B cell (primary cell): ENCODE measurements around the gene MBNL1. TPM values are rescaled to one million over a fixed set of nuclear protein-coding genes. Genes with fewer than 3 reads are reported as not detected.

ENCODE experiments used
- ATAC-seq: fragments of 200-7000 bp; cut with Tn5 transposase; one replicate; pipeline ENCODE4 v1.10.0; 2021; ENCODE audit warnings: low read depth, mild to moderate bottlenecking, moderate number of reproducible peaks, moderate library complexity
- CTCF ChIA-PET: fragments of 350-600 bp; sonication (Branson Sonifier 250); formaldehyde crosslinking; loops from one replicate; lab custom pipeline; 2021; ENCODE audit warnings: antibody characterized with exemption, inconsistent platforms; lab: Charles Lee
- POLR2A ChIA-PET: fragments of 350-600 bp; sonication (Branson Sonifier 250); formaldehyde crosslinking; loops from one replicate; lab custom pipeline; 2021; ENCODE audit warnings: antibody characterized with exemption; lab: Charles Lee
- DNase-seq: peaks from one replicate; pipeline ENCODE4 v3.0.0; 2013
- H2AFZ ChIP-seq: 2 replicates; pipeline ENCODE4 v1.6.1; 2012; ENCODE audit warnings: mild to moderate bottlenecking, low read depth, low read length; ENCODE audit not compliant: insufficient read depth, poor library complexity, severe bottlenecking
- H3K27ac ChIP-seq, 2 donors: 1 replicate in 1 of 2; 2 replicates in 1 of 2; pipeline ENCODE4 v1.5.1; 2012 to 2013; ENCODE audit warnings: low read length in 2 of 2, mild to moderate bottlenecking in 2 of 2, moderate library complexity in 1 of 2
- H3K27me3 ChIP-seq, 4 experiments: fragments of 200-600 bp in 1 of 4; sonication (generic) in 1 of 4; replicated peaks in 1 of 4; 1 replicate in 2 of 4; 2 replicates in 2 of 4; pipeline versions ENCODE4 v1.6.1 to v1.7.0; 2013 to 2016; ENCODE audit warnings: low read length in 3 of 4, mild to moderate bottlenecking in 2 of 4, mixed read lengths in 1 of 4, moderate library complexity in 1 of 4; ENCODE audit not compliant: insufficient read depth in 4 of 4, control insufficient read depth in 3 of 4; ENCODE audit errors: control extremely low read depth in 1 of 4
- H3K36me3 ChIP-seq, 2 experiments: replicated peaks in 1 of 2; 1 replicate in 1 of 2; 2 replicates in 1 of 2; pipeline versions ENCODE4 v1.6.1 to v1.7.1; 2013; ENCODE audit warnings: low read length in 1 of 2; ENCODE audit not compliant: insufficient read depth in 2 of 2, control insufficient read depth in 1 of 2; ENCODE audit errors: control extremely low read depth in 1 of 2, extremely low read depth in 1 of 2
- H3K4me1 ChIP-seq, 2 donors: fragments of 200-600 bp in 1 of 2; sonication (generic) in 1 of 2; 1 replicate in 1 of 2; 2 replicates in 1 of 2; pipeline versions ENCODE4 v1.5.1 to v1.6.1; 2013 to 2017; ENCODE audit warnings: low read length in 2 of 2; ENCODE audit not compliant: control insufficient read depth in 2 of 2, insufficient read depth in 2 of 2
- H3K4me2 ChIP-seq: replicated peaks from 2 replicates; pipeline ENCODE3; 2012; ENCODE audit warnings: mild to moderate bottlenecking, low read depth, low read length; ENCODE audit not compliant: poor library complexity, severe bottlenecking
- H3K4me3 ChIP-seq, 5 experiments: fragments of 200-600 bp in 1 of 5; sonication (generic) in 1 of 5; 1 replicate in 3 of 5; 2 replicates in 2 of 5; pipeline versions ENCODE4 v1.5.1 to v1.7.0; 2011 to 2016; ENCODE audit warnings: low read length in 4 of 5, mild to moderate bottlenecking in 4 of 5, low read depth in 2 of 5, control low read depth in 1 of 5, moderate library complexity in 1 of 5; ENCODE audit not compliant: insufficient read depth in 1 of 5; ENCODE audit errors: control extremely low read depth in 1 of 5, extremely low read depth in 1 of 5
- H3K79me2 ChIP-seq: fragments of 200-600 bp; sonication (generic); one replicate; pipeline ENCODE4 v1.6.0; 2016; ENCODE audit warnings: low read length; ENCODE audit not compliant: control insufficient read depth, insufficient read depth
- H3K9ac ChIP-seq: fragments of 200-600 bp; sonication (generic); 2 replicates; pipeline ENCODE4 v1.6.1; 2017; ENCODE audit warnings: mild to moderate bottlenecking, low read length, moderate library complexity
- H3K9me3 ChIP-seq, 3 donors: one replicate each; pipeline versions ENCODE4 v1.6.1 to v1.7.1; 2013; ENCODE audit warnings: low read length in 2 of 3; ENCODE audit not compliant: control insufficient read depth in 2 of 3, insufficient read depth in 1 of 3; ENCODE audit errors: control extremely low read depth in 1 of 3
- H4K20me1 ChIP-seq: 2 replicates; pipeline ENCODE4 v1.6.0; 2012; ENCODE audit warnings: mild to moderate bottlenecking, low read length; ENCODE audit not compliant: insufficient read depth, control insufficient read depth, poor library complexity, severe bottlenecking
- H3K27ac Mint-ChIP-seq: one replicate; pipeline ENCODE4 v1.8.0; 2021; ENCODE audit warnings: mixed read lengths
- H3K27me3 Mint-ChIP-seq: one replicate; pipeline ENCODE4 v1.8.0; 2021; ENCODE audit warnings: mixed read lengths
- H3K4me1 Mint-ChIP-seq: one replicate; pipeline ENCODE4 v1.8.0; 2021; ENCODE audit warnings: mixed read lengths
- H3K4me3 Mint-ChIP-seq: one replicate; pipeline ENCODE4 v1.8.0; 2021; ENCODE audit warnings: mixed read lengths
- H3K9me3 Mint-ChIP-seq: one replicate; pipeline ENCODE4 v1.8.0; 2022; ENCODE audit warnings: mixed read lengths; ENCODE audit not compliant: insufficient read depth
- CTCF ChIP-seq: fragments of 200-600 bp; IDR thresholded peaks from one replicate; pipeline ENCODE4 v1.8.0; 2022; ENCODE audit warnings: antibody characterized with exemption, mild to moderate bottlenecking
- EZH2 ChIP-seq: IDR thresholded peaks from 2 replicates; pipeline ENCODE4 v1.6.1; 2012; ENCODE audit warnings: borderline replicate concordance, low read depth, mild to moderate bottlenecking, moderate library complexity, low read length; ENCODE audit not compliant: insufficient read depth, poor library complexity, severe bottlenecking
- WGBS: methylation state at CpG from one replicate; pipeline ENCODE4 v1.1.5; 2013; ENCODE audit warnings: missing lambda C conversion rate; ENCODE audit not compliant: insufficient coverage; 5-methylcytosine and 5-hydroxymethylcytosine counted together
- intact Hi-C: fragments of 100-400 bp; cut with micrococcal nuclease; formaldehyde crosslinking; loops from one replicate; pipeline ENCODE4 v1.10.0; 2022
- polyA plus RNA-seq: library from polyadenylated mRNA; depleted of rRNA; stranded (reverse); fragments of >200 nt; gene quantifications from 2 replicates; pipeline ENCODE4 v1.2.3, GENCODE V29; 2012
- total RNA-seq, 2 donors: library from RNA; stranded (reverse); fragments of 120-200 nt in 1 of 2; gene quantifications; 1 replicate in 1 of 2; 2 replicates in 1 of 2; pipeline versions ENCODE4 v1.2.3 to v1.2.4, GENCODE V29; 2013 to 2022

Gene MBNL1
- total and polyA plus RNA-seq, 2 donors (not counting 1 experiment from before 2014, with no cell fraction given), result 195 to 505 TPM

- peak overlapping the region in 1 of 2 donors; percentile 79 for H3K27ac ChIP-seq
- H3K9me3 ChIP-seq, result peaks cover 0 to 18% (median 0%) of the 10 kb centered on the region in 3 donors
- no peaks in the 10 kb centered on the region for H3K27me3 ChIP-seq
- Mint-ChIP-seq H3K27me3 (no peaks in the 10 kb centered on the region), H3K27ac (peak overlapping the region; percentile 62), H3K4me1 (peaks cover 24% of the 10 kb centered on the region), H3K9me3 (no peaks in the 10 kb centered on the region), H3K4me3 (no peak overlapping the region)
- H3K79me2 ChIP-seq, result peaks cover 93% of the 10 kb centered on the region
- H2AFZ ChIP-seq, result no peak overlapping the region
- H3K4me3 ChIP-seq, result no peak overlapping the region
- peaks cover 23% of the 10 kb centered on the region for H4K20me1 ChIP-seq
- H3K9ac ChIP-seq, result no peak overlapping the region
- no peak for ATAC-seq
- POLR2A ChIA-PET, result no interaction called here
- no peaks in the 10 kb centered on the region for H3K4me1 ChIP-seq
- TF ChIP-seq EZH2 (no peak), CTCF (no peak)
- WGBS, result no CpG with 5 or more reads among the region's 1 CpG
- peaks cover 3 to 72% of the 10 kb centered on the region in 2 experiments for H3K36me3 ChIP-seq
- no peak overlapping the region for H3K4me2 ChIP-seq
- intact Hi-C loops, result no loop called here
- DNase-seq, result no peak
- CTCF ChIA-PET, result no interaction called here
These were observed 148.3 kb downstream of the MBNL1 start for GRCh38 chr3:152416808-152417580.

- ChIA-PET CTCF (interaction anchor here (2.6 kb wide), 1 partner anchor 24 kb away, joined by 11 read pairs; no protein-coding TSS in a partner anchor), POLR2A (no interaction called here)
- H3K27me3 ChIP-seq, result no peaks in the 10 kb centered on the region
- Mint-ChIP-seq H3K9me3 (peaks cover 6% of the 10 kb centered on the region), H3K4me1 (peaks cover 36% of the 10 kb centered on the region), H3K4me3 (no peak overlapping the region), H3K27me3 (no peaks in the 10 kb centered on the region), H3K27ac (peak overlapping the region; percentile 41)
- peak overlapping the region in 1 of 2 donors; percentile 19 for H3K27ac ChIP-seq
- peaks cover 0 to 18% (median 0%) of the 10 kb centered on the region in 3 donors for H3K9me3 ChIP-seq
- H3K4me3 ChIP-seq, result no peak overlapping the region
- ATAC-seq, result no peak
- peaks cover 3 to 69% of the 10 kb centered on the region in 2 experiments for H3K36me3 ChIP-seq
- no peaks in the 10 kb centered on the region for H3K4me1 ChIP-seq
- no peak for DNase-seq
- 90% methylated on average over 7 of the region's 7 CpGs for WGBS
- intact Hi-C loops, result no loop called here
- H4K20me1 ChIP-seq, result peaks cover 16% of the 10 kb centered on the region
- peaks cover 86% of the 10 kb centered on the region for H3K79me2 ChIP-seq
- H3K4me2 ChIP-seq, result no peak overlapping the region
- TF ChIP-seq EZH2, result no peak
- TF ChIP-seq CTCF, result no peak
- H2AFZ ChIP-seq, result no peak overlapping the region
- H3K9ac ChIP-seq, result no peak overlapping the region
These were observed 151.0 kb downstream of the MBNL1 start for GRCh38 chr3:152419748-152420147.
